Karpas-422 (cell line): ENCODE measurements around the gene CEACAM4. TPM values are rescaled to one million over a fixed set of nuclear protein-coding genes. Genes with fewer than 3 reads are reported as not detected.

Source experiments
- DNase-seq: peaks from one replicate; pipeline ENCODE4 v3.0.0-alpha.2; 2015
- H2AFZ ChIP-seq: fragments of 200-600 bp; sonication (generic); 2 replicates; pipeline ENCODE4 v1.6.1; 2014; ENCODE audit warnings: antibody characterized with exemption, low read length, mixed read lengths
- H3K27ac ChIP-seq: fragments of 200-600 bp; sonication (generic); 2 replicates; pipeline ENCODE4 v1.5.1; 2014; ENCODE audit warnings: mild to moderate bottlenecking, low read length, moderate library complexity
- H3K27me3 ChIP-seq: fragments of 200-600 bp; sonication (generic); 2 replicates; pipeline ENCODE4 v1.6.1; 2014; ENCODE audit warnings: low read length, mixed read lengths
- H3K36me3 ChIP-seq: fragments of 200-600 bp; sonication (generic); 2 replicates; pipeline ENCODE4 v1.6.1; 2014; ENCODE audit warnings: low read length, mixed read lengths; ENCODE audit not compliant: insufficient read depth
- H3K4me1 ChIP-seq: fragments of 200-600 bp; sonication (generic); 2 replicates; pipeline ENCODE4 v1.6.1; 2014; ENCODE audit warnings: mild to moderate bottlenecking, low read length, mixed read lengths
- H3K4me2 ChIP-seq: fragments of 200-600 bp; sonication (generic); 2 replicates; pipeline ENCODE4 v1.6.1; 2014; ENCODE audit warnings: low read length, low read depth, mild to moderate bottlenecking; ENCODE audit not compliant: poor library complexity, severe bottlenecking
- H3K4me3 ChIP-seq: fragments of 200-600 bp; sonication (generic); 2 replicates; pipeline ENCODE4 v1.5.1; 2014; ENCODE audit warnings: mild to moderate bottlenecking, antibody characterized with exemption, low read length, mixed read lengths
- H3K79me2 ChIP-seq: fragments of 200-600 bp; sonication (generic); 2 replicates; pipeline ENCODE4 v1.6.1; 2014; ENCODE audit warnings: mild to moderate bottlenecking, low read length, mixed read lengths
- H3K9ac ChIP-seq: fragments of 200-600 bp; sonication (generic); 2 replicates; pipeline ENCODE4 v1.6.0; 2014; ENCODE audit warnings: low read length
- H3K9me2 ChIP-seq: fragments of 200-600 bp; sonication (generic), shearing (Covaris generic); replicated peaks from 2 replicates; pipeline ENCODE4 v1.6.0; 2014; ENCODE audit warnings: mild to moderate bottlenecking, low read length, moderate library complexity; ENCODE audit not compliant: insufficient read depth
- H3K9me3 ChIP-seq: fragments of 300-700, 200-600 bp; sonication (generic); 2 replicates; pipeline ENCODE4 v1.6.1; 2014; ENCODE audit warnings: low read length, mixed read lengths
- H4K20me1 ChIP-seq: fragments of 200-600 bp; sonication (generic); 2 replicates; pipeline ENCODE4 v1.6.1; 2014; ENCODE audit warnings: mild to moderate bottlenecking, antibody characterized with exemption, low read length, low read depth; ENCODE audit not compliant: insufficient read depth
- total RNA-seq: library from RNA; depleted of rRNA; stranded (reverse); fragments of >200 nt; shearing (Covaris generic); gene quantifications from 2 replicates; pipeline ENCODE4 v1.2.3, GENCODE V29; 2014; ENCODE audit warnings: low replicate concordance

Gene CEACAM4
- total RNA-seq, 1 experiment from 2014 or later = not detected

GRCh38 chr19:41612483-41612882 is 14.4 kb downstream of the CEACAM4 start:
- H2AFZ ChIP-seq = no peak overlapping the region
- H3K79me2 ChIP-seq = no peaks in the 10 kb centered on the region
- H3K27ac ChIP-seq = no peak overlapping the region
- no peaks in the 10 kb centered on the region for H3K27me3 ChIP-seq
- H3K9ac ChIP-seq = no peak overlapping the region
- H3K4me1 ChIP-seq = no peaks in the 10 kb centered on the region
- H3K9me3 ChIP-seq = no peaks in the 10 kb centered on the region
- H3K4me3 ChIP-seq = no peak overlapping the region
- DNase-seq = no peak
- H3K9me2 ChIP-seq = no peaks in the 10 kb centered on the region
- H3K4me2 ChIP-seq = no peak overlapping the region
- H4K20me1 ChIP-seq = no peaks in the 10 kb centered on the region
- H3K36me3 ChIP-seq = no peaks in the 10 kb centered on the region

GRCh38 chr19:41610789-41611188 is 16.1 kb downstream of the CEACAM4 start:
- Histone ChIP-seq H3K36me3 (no peaks in the 10 kb centered on the region), H3K79me2 (no peaks in the 10 kb centered on the region), H2AFZ (no peak overlapping the region), H3K4me1 (no peaks in the 10 kb centered on the region), H3K4me2 (no peak overlapping the region), H3K4me3 (no peak overlapping the region), H3K27ac (no peak overlapping the region), H3K27me3 (no peaks in the 10 kb centered on the region), H4K20me1 (no peaks in the 10 kb centered on the region), H3K9ac (no peak overlapping the region), H3K9me3 (no peaks in the 10 kb centered on the region), H3K9me2 (no peaks in the 10 kb centered on the region)
- DNase-seq = no peak

- Histone ChIP-seq H3K27ac (no peak overlapping the region), H3K36me3 (no peaks in the 10 kb centered on the region), H4K20me1 (no peaks in the 10 kb centered on the region), H3K27me3 (no peaks in the 10 kb centered on the region), H3K9ac (no peak overlapping the region), H2AFZ (no peak overlapping the region), H3K4me2 (no peak overlapping the region), H3K4me1 (no peaks in the 10 kb centered on the region), H3K9me2 (no peaks in the 10 kb centered on the region), H3K9me3 (no peaks in the 10 kb centered on the region), H3K4me3 (no peak overlapping the region), H3K79me2 (no peaks in the 10 kb centered on the region)
- no peak for DNase-seq
Observed at GRCh38 chr19:41607668-41608067, 19.2 kb downstream of the CEACAM4 start.

GRCh38 chr19:41606215-41606837 is 20.5 kb downstream of the CEACAM4 start:
- H3K79me2 ChIP-seq = no peaks in the 10 kb centered on the region
- H3K27ac ChIP-seq = no peak overlapping the region
- no peaks in the 10 kb centered on the region for H3K4me1 ChIP-seq
- H3K4me3 ChIP-seq = no peak overlapping the region
- H3K27me3 ChIP-seq = no peaks in the 10 kb centered on the region
- H3K4me2 ChIP-seq = no peak overlapping the region
- H2AFZ ChIP-seq = no peak overlapping the region
- H3K9me3 ChIP-seq = no peaks in the 10 kb centered on the region
- no peak for DNase-seq
- no peaks in the 10 kb centered on the region for H3K36me3 ChIP-seq
- no peaks in the 10 kb centered on the region for H4K20me1 ChIP-seq
- no peaks in the 10 kb centered on the region for H3K9me2 ChIP-seq
- H3K9ac ChIP-seq = no peak overlapping the region

- H3K79me2 ChIP-seq = no peaks in the 10 kb centered on the region
- H3K9ac ChIP-seq = no peak overlapping the region
- H3K27me3 ChIP-seq = no peaks in the 10 kb centered on the region
- no peaks in the 10 kb centered on the region for H3K4me1 ChIP-seq
- no peak overlapping the region for H3K4me2 ChIP-seq
- no peak overlapping the region for H3K27ac ChIP-seq
- H3K36me3 ChIP-seq = no peaks in the 10 kb centered on the region
- H2AFZ ChIP-seq = no peak overlapping the region
- H3K9me3 ChIP-seq = no peaks in the 10 kb centered on the region
- H3K4me3 ChIP-seq = no peak overlapping the region
- no peaks in the 10 kb centered on the region for H3K9me2 ChIP-seq
- H4K20me1 ChIP-seq = no peaks in the 10 kb centered on the region
- DNase-seq = no peak
Observed at GRCh38 chr19:41604831-41605230, 22.0 kb downstream of the CEACAM4 start.

GRCh38 chr19:41601771-41602170 is 25.1 kb downstream of the CEACAM4 start:
- H3K79me2 ChIP-seq = no peaks in the 10 kb centered on the region
- H3K4me3 ChIP-seq = no peak overlapping the region
- no peaks in the 10 kb centered on the region for H3K36me3 ChIP-seq
- no peak for DNase-seq
- no peaks in the 10 kb centered on the region for H3K9me3 ChIP-seq
- H3K9me2 ChIP-seq = no peaks in the 10 kb centered on the region
- H3K4me2 ChIP-seq = no peak overlapping the region
- H3K4me1 ChIP-seq = no peaks in the 10 kb centered on the region
- H4K20me1 ChIP-seq = no peaks in the 10 kb centered on the region
- no peak overlapping the region for H2AFZ ChIP-seq
- no peak overlapping the region for H3K9ac ChIP-seq
- no peaks in the 10 kb centered on the region for H3K27me3 ChIP-seq
- H3K27ac ChIP-seq = no peak overlapping the region

GRCh38 chr19:41599175-41599966 is 27.5 kb downstream of the CEACAM4 start:
- no peak for DNase-seq
- no peak overlapping the region for H3K9ac ChIP-seq
- no peak overlapping the region for H3K4me2 ChIP-seq
- H4K20me1 ChIP-seq = no peaks in the 10 kb centered on the region
- H3K27me3 ChIP-seq = no peaks in the 10 kb centered on the region
- no peak overlapping the region for H3K4me3 ChIP-seq
- no peaks in the 10 kb centered on the region for H3K9me3 ChIP-seq
- H3K36me3 ChIP-seq = no peaks in the 10 kb centered on the region
- no peak overlapping the region for H3K27ac ChIP-seq
- H3K9me2 ChIP-seq = no peaks in the 10 kb centered on the region
- H3K79me2 ChIP-seq = no peaks in the 10 kb centered on the region
- no peaks in the 10 kb centered on the region for H3K4me1 ChIP-seq
- no peak overlapping the region for H2AFZ ChIP-seq

GRCh38 chr19:41597600-41598041 is 29.3 kb downstream of the CEACAM4 start:
- Histone ChIP-seq H3K27ac (no peak overlapping the region), H3K9me2 (no peaks in the 10 kb centered on the region), H3K9me3 (no peaks in the 10 kb centered on the region), H3K4me1 (no peaks in the 10 kb centered on the region), H2AFZ (no peak overlapping the region), H3K27me3 (no peaks in the 10 kb centered on the region), H3K4me2 (no peak overlapping the region), H3K79me2 (no peaks in the 10 kb centered on the region), H3K36me3 (no peaks in the 10 kb centered on the region), H4K20me1 (no peaks in the 10 kb centered on the region), H3K9ac (no peak overlapping the region), H3K4me3 (no peak overlapping the region)
- DNase-seq = peak; percentile 88
